HEK293 (cell line): Measurements from ENCODE around the gene CD93.

ENCODE experiments used
- CTCF ChIA-PET: fragments of 350-600 bp; formaldehyde crosslinking; extraction: SDS; loops from one replicate; lab custom pipeline; 2021; ENCODE audit warnings: antibody characterized with exemption; lab: Yijun Ruan, JAX
- POLR2A ChIA-PET: fragments of 300-600 bp; formaldehyde crosslinking; extraction: SDS; loops from one replicate; lab custom pipeline; 2020; ENCODE audit warnings: antibody characterized with exemption, inconsistent platforms; lab: Yijun Ruan, JAX
- H3K27ac ChIP-seq: fragments of 200-500 bp; sonication (Bioruptor generic); 2 replicates; pipeline ENCODE4 v1.5.1; 2014; ENCODE audit warnings: low read depth, low read length, control low read depth, inconsistent platforms; ENCODE audit errors: extremely low read depth
- H3K36me3 ChIP-seq, 2 experiments: fragments of 200-500 bp in 1 of 2; sonication (Bioruptor generic) in 1 of 2; 1 replicate in 1 of 2; 2 replicates in 1 of 2; pipeline ENCODE4 v1.5.1; 2014 to 2017; ENCODE audit warnings: inconsistent platforms in 2 of 2, low read length in 2 of 2; ENCODE audit not compliant: control insufficient read depth in 2 of 2, insufficient read depth in 1 of 2
- H3K4me1 ChIP-seq: fragments of 200-500 bp; sonication (Bioruptor generic); 2 replicates; pipeline ENCODE4 v1.5.1; 2014; ENCODE audit warnings: mild to moderate bottlenecking, low read length, inconsistent platforms; ENCODE audit not compliant: control insufficient read depth, insufficient read depth
- H3K4me3 ChIP-seq: 2 replicates; pipeline ENCODE4 v1.5.1; 2011; ENCODE audit warnings: low read depth, mild to moderate bottlenecking, control low read depth, low read length, moderate library complexity
- H3K9me3 ChIP-seq: fragments of 200-500 bp; sonication (Bioruptor generic); 2 replicates; pipeline ENCODE4 v1.5.1; 2014; ENCODE audit warnings: low read depth, low read length, inconsistent platforms; ENCODE audit not compliant: control insufficient read depth, insufficient read depth
- BCL11A ChIP-seq: fragments of 450-650 bp; formaldehyde crosslinking; IDR thresholded peaks from 2 replicates; pipeline ENCODE4 v1.5.1; 2016; ENCODE audit warnings: low read depth, missing biosample characterization, missing genetic modification characterization
- GFI1B ChIP-seq: fragments of 450-650 bp; formaldehyde crosslinking; IDR thresholded peaks from 2 replicates; pipeline ENCODE4 v1.5.1; 2016; ENCODE audit warnings: missing biosample characterization, missing genetic modification characterization
- GLI4 ChIP-seq: fragments of 450-650 bp; formaldehyde crosslinking; IDR thresholded peaks from 2 replicates; pipeline ENCODE4 v1.5.1; 2016; ENCODE audit warnings: missing biosample characterization, missing genetic modification characterization
- KLF9 ChIP-seq: fragments of 450-650 bp; formaldehyde crosslinking; IDR thresholded peaks from 2 replicates; pipeline ENCODE4 v1.5.1; 2016; ENCODE audit warnings: missing biosample characterization, missing genetic modification characterization, low read depth
- OSR2 ChIP-seq: fragments of 450-650 bp; formaldehyde crosslinking; IDR thresholded peaks from 2 replicates; pipeline ENCODE4 v1.5.1; 2016; ENCODE audit warnings: missing biosample characterization, missing genetic modification characterization
- SP7 ChIP-seq: fragments of 450-650 bp; formaldehyde crosslinking; IDR thresholded peaks from 2 replicates; pipeline ENCODE4 v1.5.1; 2016; ENCODE audit warnings: missing biosample characterization, missing genetic modification characterization
- ZFHX2 ChIP-seq: fragments of 450-650 bp; formaldehyde crosslinking; conservative IDR thresholded peaks from 2 replicates; pipeline ENCODE4 v1.5.1; 2016; ENCODE audit warnings: missing biosample characterization, missing genetic modification characterization
- ZFP41 ChIP-seq: fragments of 450-650 bp; formaldehyde crosslinking; IDR thresholded peaks from 2 replicates; pipeline ENCODE4 v1.5.1; 2016; ENCODE audit warnings: missing biosample characterization, missing genetic modification characterization, borderline replicate concordance
- ZNF132 ChIP-seq: fragments of 450-650 bp; formaldehyde crosslinking; IDR thresholded peaks from 2 replicates; pipeline ENCODE4 v1.5.1; 2017; ENCODE audit warnings: missing biosample characterization, missing genetic modification characterization, borderline replicate concordance
- ZNF138 ChIP-seq: fragments of 450-650 bp; formaldehyde crosslinking; IDR thresholded peaks from 2 replicates; pipeline ENCODE4 v1.5.1; 2016; ENCODE audit warnings: missing biosample characterization, missing genetic modification characterization, borderline replicate concordance
- ZNF292 ChIP-seq: fragments of 450-650 bp; formaldehyde crosslinking; IDR thresholded peaks from 2 replicates; pipeline ENCODE4 v1.5.1; 2016; ENCODE audit warnings: low read depth, missing biosample characterization, missing genetic modification characterization, borderline replicate concordance
- ZNF341 ChIP-seq: fragments of 450-650 bp; formaldehyde crosslinking; IDR thresholded peaks from 2 replicates; pipeline ENCODE4; 2016; ENCODE audit warnings: low read depth, missing biosample characterization, missing genetic modification characterization
- ZNF391 ChIP-seq: fragments of 450-650 bp; formaldehyde crosslinking; IDR thresholded peaks from 2 replicates; pipeline ENCODE4 v1.5.1; 2016; ENCODE audit warnings: low read depth, missing biosample characterization, missing genetic modification characterization, borderline replicate concordance
- ZNF426 ChIP-seq: fragments of 450-650 bp; formaldehyde crosslinking; IDR thresholded peaks from 2 replicates; pipeline ENCODE4 v1.5.1; 2017; ENCODE audit warnings: missing biosample characterization, missing genetic modification characterization, mild to moderate bottlenecking, inconsistent platforms, moderate library complexity
- ZNF560 ChIP-seq: fragments of 450-650 bp; formaldehyde crosslinking; IDR thresholded peaks from 2 replicates; pipeline ENCODE4 v1.5.1; 2017; ENCODE audit warnings: missing biosample characterization, missing genetic modification characterization, borderline replicate concordance
- ZNF621 ChIP-seq: fragments of 450-650 bp; formaldehyde crosslinking; IDR thresholded peaks from 2 replicates; pipeline ENCODE4 v1.5.1; 2017; ENCODE audit warnings: missing biosample characterization, missing genetic modification characterization
- ZNF629 ChIP-seq: fragments of 450-650 bp; formaldehyde crosslinking; IDR thresholded peaks from 2 replicates; pipeline ENCODE4 v1.5.1; 2017; ENCODE audit warnings: missing biosample characterization, missing genetic modification characterization
- ZNF639 ChIP-seq: fragments of 450-650 bp; formaldehyde crosslinking; IDR thresholded peaks from 2 replicates; pipeline ENCODE4 v1.5.1; 2016; ENCODE audit warnings: missing biosample characterization, missing genetic modification characterization
- ZNF664 ChIP-seq: fragments of 450-650 bp; formaldehyde crosslinking; IDR thresholded peaks from 2 replicates; pipeline ENCODE4 v1.5.1; 2016; ENCODE audit warnings: missing biosample characterization, missing genetic modification characterization
- ZNF785 ChIP-seq: fragments of 450-650 bp; formaldehyde crosslinking; IDR thresholded peaks from 2 replicates; pipeline ENCODE4 v1.5.1; 2016; ENCODE audit warnings: missing biosample characterization, missing genetic modification characterization
- ZNF792 ChIP-seq: fragments of 450-650 bp; formaldehyde crosslinking; IDR thresholded peaks from 2 replicates; pipeline ENCODE4 v1.5.1; 2016; ENCODE audit warnings: missing biosample characterization, missing genetic modification characterization
- TF ChIP-seq, protein P1 (sequence below): fragments of 450-650 bp; formaldehyde crosslinking; IDR thresholded peaks from 2 replicates; pipeline ENCODE4 v1.5.1; 2017; ENCODE audit warnings: missing biosample characterization, missing genetic modification characterization
- TF ChIP-seq, protein P2 (sequence below): fragments of 450-650 bp; formaldehyde crosslinking; IDR thresholded peaks from 2 replicates; pipeline ENCODE4 v1.5.1; 2016; ENCODE audit warnings: missing biosample characterization, missing genetic modification characterization

Gene CD93

DNA sequence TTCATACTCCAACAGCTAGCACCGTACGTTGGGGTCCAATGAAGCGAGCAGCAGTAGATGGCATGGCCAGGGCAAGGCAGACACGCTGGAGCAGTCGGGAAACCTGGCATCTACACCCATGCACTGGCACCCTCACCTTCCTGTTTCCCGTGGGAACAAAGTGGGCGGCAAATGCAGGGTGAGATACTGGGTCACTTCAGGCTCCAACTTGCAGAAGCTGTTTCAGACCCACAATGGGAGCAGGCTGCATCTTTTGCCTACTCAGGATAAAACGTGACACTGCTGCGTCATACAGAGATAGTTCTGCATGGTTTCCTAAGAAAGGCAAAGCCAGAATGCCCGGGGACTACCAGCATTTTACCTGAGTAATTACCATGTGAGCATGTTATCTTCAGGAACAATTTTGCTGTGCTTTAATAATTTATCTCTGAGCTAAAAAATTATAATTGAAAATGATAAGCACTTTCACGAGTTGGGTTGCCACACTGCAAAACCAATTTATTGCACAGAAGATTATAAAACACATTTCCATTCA is 10.9 kb upstream of the CD93 start:
- peaks cover 3% of the 10 kb centered on the region; the same call in 1 of the 2 replicates for H3K4me1 ChIP-seq
- ChIA-PET POLR2A (no interaction called here), CTCF (interaction anchor here (1.2 kb wide), 1 partner anchor 142 kb away, joined by 3 read pairs; no protein-coding TSS in a partner anchor)
- no peak overlapping the region for H3K4me3 ChIP-seq
- no peak overlapping the region for H3K27ac ChIP-seq
- TF ChIP-seq ZNF132 (tag by site-specific recombination) (no peak), ZFHX2 (tag by site-specific recombination) (no peak), ZNF792 (tag by site-specific recombination) (no peak), ZNF138 (no peak), BCL11A (no peak), OSR2 (tag by site-specific recombination) (no peak), ZNF292 (no peak), KLF9 (tag by site-specific recombination) (no peak)
- TF ChIP-seq, protein P1, sequence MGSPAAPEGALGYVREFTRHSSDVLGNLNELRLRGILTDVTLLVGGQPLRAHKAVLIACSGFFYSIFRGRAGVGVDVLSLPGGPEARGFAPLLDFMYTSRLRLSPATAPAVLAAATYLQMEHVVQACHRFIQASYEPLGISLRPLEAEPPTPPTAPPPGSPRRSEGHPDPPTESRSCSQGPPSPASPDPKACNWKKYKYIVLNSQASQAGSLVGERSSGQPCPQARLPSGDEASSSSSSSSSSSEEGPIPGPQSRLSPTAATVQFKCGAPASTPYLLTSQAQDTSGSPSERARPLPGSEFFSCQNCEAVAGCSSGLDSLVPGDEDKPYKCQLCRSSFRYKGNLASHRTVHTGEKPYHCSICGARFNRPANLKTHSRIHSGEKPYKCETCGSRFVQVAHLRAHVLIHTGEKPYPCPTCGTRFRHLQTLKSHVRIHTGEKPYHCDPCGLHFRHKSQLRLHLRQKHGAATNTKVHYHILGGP: no peak
- no peaks in the 10 kb centered on the region for H3K36me3 ChIP-seq
- H3K9me3 ChIP-seq: no peaks in the 10 kb centered on the region

- CTCF ChIA-PET: interaction anchor here (1.2 kb wide), 1 partner anchor 142 kb away, joined by 3 read pairs; no protein-coding TSS in a partner anchor
- Histone ChIP-seq H3K27ac (no peak overlapping the region), H3K4me3 (no peak overlapping the region), H3K9me3 (no peaks in the 10 kb centered on the region), H3K4me1 (peaks cover 7% of the 10 kb centered on the region; the same call in 1 of the 2 replicates), H3K36me3 (no peaks in the 10 kb centered on the region)
- POLR2A ChIA-PET: interaction anchor here (0.7 kb wide), 1 partner anchor 405 kb away, joined by 3 read pairs; no protein-coding TSS in a partner anchor
- TF ChIP-seq ZNF629 (tag by site-specific recombination): no peak
- TF ChIP-seq, protein P2, sequence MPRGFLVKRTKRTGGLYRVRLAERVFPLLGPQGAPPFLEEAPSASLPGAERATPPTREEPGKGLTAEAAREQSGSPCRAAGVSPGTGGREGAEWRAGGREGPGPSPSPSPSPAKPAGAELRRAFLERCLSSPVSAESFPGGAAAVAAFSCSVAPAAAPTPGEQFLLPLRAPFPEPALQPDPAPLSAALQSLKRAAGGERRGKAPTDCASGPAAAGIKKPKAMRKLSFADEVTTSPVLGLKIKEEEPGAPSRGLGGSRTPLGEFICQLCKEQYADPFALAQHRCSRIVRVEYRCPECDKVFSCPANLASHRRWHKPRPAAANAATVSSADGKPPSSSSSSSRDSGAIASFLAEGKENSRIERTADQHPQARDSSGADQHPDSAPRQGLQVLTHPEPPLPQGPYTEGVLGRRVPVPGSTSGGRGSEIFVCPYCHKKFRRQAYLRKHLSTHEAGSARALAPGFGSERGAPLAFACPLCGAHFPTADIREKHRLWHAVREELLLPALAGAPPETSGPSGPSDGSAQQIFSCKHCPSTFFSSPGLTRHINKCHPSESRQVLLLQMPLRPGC: no peak
- TF ChIP-seq ZNF391 (tag by site-specific recombination): no peak
- no peak for TF ChIP-seq SP7 (tag by site-specific recombination)
- TF ChIP-seq ZNF560 (tag by site-specific recombination): no peak
- no peak for TF ChIP-seq GLI4 (tag by site-specific recombination)
- TF ChIP-seq ZNF664 (tag by site-specific recombination): no peak
- TF ChIP-seq ZNF426 (tag by site-specific recombination): no peak
- TF ChIP-seq ZNF341 (tag by site-specific recombination): no peak
- TF ChIP-seq ZFP41 (tag by site-specific recombination): no peak
- no peak for TF ChIP-seq ZNF785 (tag by site-specific recombination)
- TF ChIP-seq ZNF639: no peak
- no peak for TF ChIP-seq GFI1B
- TF ChIP-seq ZNF621 (tag by site-specific recombination): no peak
Measured at GRCh38 chr20:23096097-23096496, 10.0 kb upstream of the CD93 start.
